ENCODE data around the gene CENPF. TPM values are rescaled to one million over a fixed set of nuclear protein-coding genes. Genes with fewer than 3 reads are reported as not detected.
A peak's percentile ranks its signal among the peaks of the same experiment; 100 is the strongest.

Gene CENPF
- total and polyA plus RNA-seq, 9 of the 15 experiments (the other 6 are each of a cell fraction or from before 2014, with no cell fraction given): 50.6 to 180 (median 98.3) TPM

GRCh38 chr1:214602764-214603657 is at the start of gene CENPF (continued):
- TF ChIP-seq ZNF639 (CRISPR knock-in tag; conservative IDR thresholded peaks at IDR 0.05 in 1 of 2, IDR thresholded peaks at IDR 0.05 in 1 of 2) (peak in 1 of 2 experiments; percentile 29; a peak in 1 of 4 replicates), SRF (CRISPR knock-in tag; IDR thresholded peaks at IDR 0.05) (no peak; a peak in 1 of 4 replicates), ZBTB12 (CRISPR knock-in tag; IDR thresholded peaks at IDR 0.05) (0 out of 2 replicates have a peak, but pooled peaks have one; percentile 20), RBFOX2 (IDR thresholded peaks at IDR 0.05; ENCODE audit: low read depth, low read length) (peak; percentile 97), CREB5 (CRISPR knock-in tag; IDR thresholded peaks at IDR 0.05) (no peak), HEY1 (CRISPR knock-in tag; IDR thresholded peaks at IDR 0.05; ENCODE audit: borderline replicate concordance) (no peak), HDAC3 (IDR thresholded peaks at IDR 0.05; ENCODE audit: borderline replicate concordance, partially characterized antibody) (peak; percentile 94), PATZ1 (CRISPR knock-in tag; IDR thresholded peaks at IDR 0.05; ENCODE audit: borderline replicate concordance) (no peak), PTTG1 (tag; IDR thresholded peaks at IDR 0.05; ENCODE audit: low read depth) (no peak), ZC3H11A (IDR thresholded peaks at IDR 0.05; ENCODE audit: low read depth, low read length) (no peak), HBP1 (CRISPR knock-in tag; IDR thresholded peaks at IDR 0.05) (peak; percentile 86; the same call in 1 of the 2 replicates), FIP1L1 (IDR thresholded peaks at IDR 0.05; ENCODE audit: low read depth, low read length, poor library complexity, severe bottlenecking) (no peak), GATAD2A (IDR thresholded peaks at IDR 0.05) (no peak), ZNF764 (CRISPR knock-in tag; IDR thresholded peaks at IDR 0.05; ENCODE audit: low read depth) (no peak), STAT5B (CRISPR knock-in tag; IDR thresholded peaks at IDR 0.05) (no peak), ATF4 (CRISPR knock-in tag; IDR thresholded peaks at IDR 0.05) (peak; percentile 22; the same call in 1 of the 2 replicates), EP400 (IDR thresholded peaks at IDR 0.05) (peak; percentile 99)
